Body of pancreas (tissue), 4 donors: ENCODE measurements around the gene CCDC106.

Experiments
- CTCF ChIP-seq, 7 experiments: fragments of 450-650 bp in 4 of 7; fragments of 200-600 bp in 3 of 7; sonication (generic) in 3 of 7; IDR thresholded peaks; one replicate each; pipeline ENCODE4 v1.5.1; 2016 to 2019; ENCODE audit warnings: antibody characterized with exemption in 7 of 7
- POLR2A ChIP-seq, 3 donors: fragments of 450-650 bp; IDR thresholded peaks; one replicate each; pipeline ENCODE4 v1.6.1; 2016; ENCODE audit warnings: antibody characterized with exemption in 3 of 3, mild to moderate bottlenecking in 2 of 3

- TF ChIP-seq CTCF (IDR thresholded peaks at IDR 0.05) (no peak), POLR2A (IDR thresholded peaks at IDR 0.05) (no peak)
These were observed 18.5 kb downstream of the CCDC106 start for GRCh38 chr19:55666343-55667005.
